CD14-positive monocyte (primary cell): ENCODE results near the gene CDKN1C. TPM values are rescaled to one million over a fixed set of nuclear protein-coding genes. Genes with fewer than 3 reads are reported as not detected.

ENCODE experiments used
- DNase-seq, 3 donors: peaks; one replicate each; pipeline ENCODE4 v3.0.0-alpha.2; 2011 to 2022
- H2AFZ ChIP-seq: 2 replicates; pipeline ENCODE4 v1.6.0; 2012; ENCODE audit warnings: mild to moderate bottlenecking, low read depth, low read length, inconsistent platforms; ENCODE audit not compliant: insufficient read depth, poor library complexity, severe bottlenecking
- H3K27ac ChIP-seq, 2 donors: 1 replicate in 1 of 2; 2 replicates in 1 of 2; pipeline ENCODE4 v1.5.1; 2012 to 2013; ENCODE audit warnings: low read length in 2 of 2, control low read depth in 1 of 2, inconsistent platforms in 1 of 2, low read depth in 1 of 2, mild to moderate bottlenecking in 1 of 2
- H3K27me3 ChIP-seq, 2 donors: one replicate each; pipeline versions ENCODE4 v1.6.0 to v1.6.1; 2011 to 2013; ENCODE audit warnings: low read length in 2 of 2; ENCODE audit not compliant: control insufficient read depth in 2 of 2, insufficient read depth in 2 of 2
- H3K36me3 ChIP-seq, 2 donors: replicated peaks in 1 of 2; 1 replicate in 1 of 2; 2 replicates in 1 of 2; pipeline versions ENCODE4 v1.5.1 to v1.6.1; 2012 to 2013; ENCODE audit warnings: low read length in 2 of 2, control low read depth in 1 of 2, inconsistent platforms in 1 of 2, mild to moderate bottlenecking in 1 of 2; ENCODE audit not compliant: insufficient read depth in 2 of 2, control insufficient read depth in 1 of 2
- H3K4me1 ChIP-seq, 2 donors: 1 replicate in 1 of 2; 2 replicates in 1 of 2; pipeline versions ENCODE4 v1.5.1 to v1.6.1; 2012 to 2013; ENCODE audit warnings: low read length in 2 of 2, control low read depth in 1 of 2, inconsistent platforms in 1 of 2, mild to moderate bottlenecking in 1 of 2, moderate library complexity in 1 of 2; ENCODE audit not compliant: insufficient read depth in 2 of 2, control insufficient read depth in 1 of 2
- H3K4me2 ChIP-seq: replicated peaks from 2 replicates; pipeline ENCODE3; 2012; ENCODE audit warnings: low read length, moderate library complexity, mild to moderate bottlenecking; ENCODE audit not compliant: poor library complexity, severe bottlenecking; ENCODE audit errors: extremely low read depth
- H3K4me3 ChIP-seq, 3 experiments: fragments of 200-600 bp in 1 of 3; sonication (generic) in 1 of 3; replicated peaks in 1 of 3; 1 replicate in 2 of 3; 2 replicates in 1 of 3; pipeline ENCODE4 v1.5.1; 2011 to 2013; ENCODE audit warnings: low read length in 3 of 3, mild to moderate bottlenecking in 3 of 3, control low read depth in 2 of 3, low read depth in 2 of 3, inconsistent platforms in 1 of 3, moderate library complexity in 1 of 3
- H3K79me2 ChIP-seq: 2 replicates; pipeline ENCODE4 v1.6.0; 2012; ENCODE audit warnings: mild to moderate bottlenecking, control low read depth, inconsistent platforms, low read length, moderate library complexity; ENCODE audit not compliant: insufficient read depth
- H3K9ac ChIP-seq: 2 replicates; pipeline ENCODE4 v1.6.0; 2017; ENCODE audit warnings: low read length, mild to moderate bottlenecking; ENCODE audit not compliant: insufficient read depth, poor library complexity, severe bottlenecking
- H3K9me3 ChIP-seq, 2 donors: replicated peaks in 1 of 2; 1 replicate in 1 of 2; 2 replicates in 1 of 2; pipeline versions ENCODE4 v1.5.1 to v1.6.1; 2012 to 2013; ENCODE audit warnings: low read length in 2 of 2, control low read depth in 1 of 2; ENCODE audit not compliant: control insufficient read depth in 1 of 2, insufficient read depth in 1 of 2
- H4K20me1 ChIP-seq: 2 replicates; pipeline ENCODE4 v1.6.0; 2012; ENCODE audit warnings: mild to moderate bottlenecking, low read length, control low read depth, moderate library complexity; ENCODE audit not compliant: insufficient read depth
- H3K27ac Mint-ChIP-seq, 7 donors: one replicate each; pipeline ENCODE4 v1.8.0; 2020; ENCODE audit warnings: mild to moderate bottlenecking in 7 of 7, mixed read lengths in 7 of 7, moderate library complexity in 6 of 7, inconsistent platforms in 2 of 7
- H3K27me3 Mint-ChIP-seq, 3 donors: one replicate each; pipeline ENCODE4 v1.8.0; 2021 to 2022; ENCODE audit warnings: low read depth in 3 of 3, mild to moderate bottlenecking in 3 of 3, mixed read lengths in 3 of 3, moderate library complexity in 3 of 3, inconsistent platforms in 1 of 3
- H3K36me3 Mint-ChIP-seq, 2 donors: one replicate each; pipeline ENCODE4 v1.8.0; 2020; ENCODE audit warnings: mixed read lengths in 2 of 2, inconsistent platforms in 1 of 2, mild to moderate bottlenecking in 1 of 2
- H3K4me1 Mint-ChIP-seq: one replicate; pipeline ENCODE4 v1.8.0; 2020; ENCODE audit warnings: mild to moderate bottlenecking, mixed read lengths
- H3K4me3 Mint-ChIP-seq, 2 donors: one replicate each; pipeline ENCODE4 v1.8.0; 2020; ENCODE audit warnings: mild to moderate bottlenecking in 2 of 2, mixed read lengths in 2 of 2, moderate library complexity in 1 of 2
- H3K9me3 Mint-ChIP-seq, 7 donors: one replicate each; pipeline ENCODE4 v1.8.0; 2020 to 2022; ENCODE audit warnings: mixed read lengths in 7 of 7, mild to moderate bottlenecking in 6 of 7, moderate library complexity in 6 of 7, inconsistent platforms in 2 of 7
- CTCF ChIP-seq: fragments of 200-600 bp; IDR thresholded peaks from one replicate; pipeline ENCODE4 v1.8.0; 2022; ENCODE audit warnings: antibody characterized with exemption, mild to moderate bottlenecking
- WGBS: methylation state at CpG from one replicate; pipeline ENCODE4 v1.1.5; 2013; ENCODE audit warnings: missing lambda C conversion rate; ENCODE audit not compliant: insufficient coverage; 5-methylcytosine and 5-hydroxymethylcytosine counted together
- intact Hi-C, 2 donors: fragments of 100-400 bp; cut with micrococcal nuclease; formaldehyde crosslinking; loops; one replicate each; pipeline versions ENCODE4 v1.15.0 to v1.15.1; 2023
- polyA plus RNA-seq, 3 donors: library from polyadenylated mRNA; depleted of rRNA in 1 of 3; unstranded in 2 of 3; stranded (reverse) in 1 of 3; fragments of 300-500 nt in 2 of 3; fragments of >200 nt in 1 of 3; fragmentation: Illumina TruSeq in 2 of 3; gene quantifications; 1 replicate in 2 of 3; 2 replicates in 1 of 3; pipeline ENCODE4 v1.2.3, GENCODE V29; 2012 to 2021

Gene CDKN1C
- polyA plus RNA-seq, 3 donors = 3.2 to 36.4 (median 4.7) TPM

- 98% methylated on average over 4 of the region's 7 CpGs for WGBS
- H3K27me3 Mint-ChIP-seq = peaks cover 0 to 5% (median 5%) of the 10 kb centered on the region in 3 donors
- H3K9me3 Mint-ChIP-seq = peaks cover 0 to 6% (median 0%) of the 10 kb centered on the region in 7 donors
- no peaks in the 10 kb centered on the region for H3K4me1 Mint-ChIP-seq
- no peak for TF ChIP-seq CTCF
- no peaks in the 10 kb centered on the region for H3K36me3 ChIP-seq
- H3K9ac ChIP-seq = no peak overlapping the region
- H3K4me3 Mint-ChIP-seq = no peak overlapping the region
- intact Hi-C loops = no loop called here
- no peaks in the 10 kb centered on the region for H3K27me3 ChIP-seq
- no peak overlapping the region for H3K27ac Mint-ChIP-seq
- peaks cover 0 to under 1% of the 10 kb centered on the region in 2 donors for H3K36me3 Mint-ChIP-seq
- no peaks in the 10 kb centered on the region for H3K4me1 ChIP-seq
- DNase-seq = no peak
- no peaks in the 10 kb centered on the region for H3K79me2 ChIP-seq
- H3K4me2 ChIP-seq = no peak overlapping the region
- no peak overlapping the region for H3K4me3 ChIP-seq
- H2AFZ ChIP-seq = no peak overlapping the region
- H4K20me1 ChIP-seq = no peaks in the 10 kb centered on the region
- no peaks in the 10 kb centered on the region for H3K9me3 ChIP-seq
- H3K27ac ChIP-seq = no peak overlapping the region
Observed at GRCh38 chr11:2853997-2854560, 31.5 kb downstream of the CDKN1C start.

GRCh38 chr11:2853401-2853800, 32.2 kb downstream of the CDKN1C start:
- no peaks in the 10 kb centered on the region for H3K4me1 ChIP-seq
- Mint-ChIP-seq H3K36me3 (peaks cover 0 to 5% of the 10 kb centered on the region in 2 donors), H3K27me3 (peaks cover 0 to 5% (median 4%) of the 10 kb centered on the region in 3 donors), H3K4me1 (no peaks in the 10 kb centered on the region), H3K27ac (no peak overlapping the region), H3K9me3 (peaks cover 0 to 6% (median 0%) of the 10 kb centered on the region in 7 donors), H3K4me3 (no peak overlapping the region)
- no peak overlapping the region for H2AFZ ChIP-seq
- no peak overlapping the region for H3K27ac ChIP-seq
- no peaks in the 10 kb centered on the region for H3K9me3 ChIP-seq
- no peak overlapping the region for H3K4me3 ChIP-seq
- H3K79me2 ChIP-seq = no peaks in the 10 kb centered on the region
- WGBS = 98% methylated on average over 12 of the region's 12 CpGs
- intact Hi-C loops = no loop called here
- H3K36me3 ChIP-seq = peaks cover 0 to 3% of the 10 kb centered on the region in 2 donors
- no peak overlapping the region for H3K4me2 ChIP-seq
- TF ChIP-seq CTCF = no peak
- no peaks in the 10 kb centered on the region for H4K20me1 ChIP-seq
- DNase-seq = no peak
- H3K27me3 ChIP-seq = no peaks in the 10 kb centered on the region
- no peak overlapping the region for H3K9ac ChIP-seq
